ENCODE results near the gene PTGDS. TPM values are rescaled to one million over a fixed set of nuclear protein-coding genes. Genes with fewer than 3 reads are reported as not detected.
A peak's percentile ranks its signal among the peaks of the same experiment; 100 is the strongest.

Gene PTGDS
- total and polyA plus RNA-seq, 9 of the 15 experiments (the other 6 are each of a cell fraction or from before 2014, with no cell fraction given), result 0.46 to 7.1 (median 2.0) TPM

DNA sequence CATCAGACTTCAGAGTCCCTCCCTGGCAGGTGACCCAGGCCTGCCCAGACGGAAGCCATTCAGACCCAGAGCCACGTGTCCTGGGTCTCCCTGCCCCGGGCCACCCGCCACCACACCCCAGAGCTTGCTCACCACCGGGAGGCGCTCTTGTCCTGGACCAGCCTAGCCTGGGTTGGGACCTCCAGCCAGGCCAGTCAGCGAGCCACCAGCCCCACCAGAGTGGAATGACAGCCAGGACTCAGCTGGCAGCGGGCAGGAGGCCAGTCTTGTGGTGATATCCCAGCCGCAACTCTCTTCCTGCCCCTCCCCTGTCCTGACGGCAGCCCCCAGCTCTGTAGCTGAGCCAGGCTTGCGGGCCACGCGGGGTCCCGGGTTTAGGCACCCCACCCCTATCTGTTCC is 1.7 kb upstream of the PTGDS start (continued):
- TF ChIP-seq, protein P1, sequence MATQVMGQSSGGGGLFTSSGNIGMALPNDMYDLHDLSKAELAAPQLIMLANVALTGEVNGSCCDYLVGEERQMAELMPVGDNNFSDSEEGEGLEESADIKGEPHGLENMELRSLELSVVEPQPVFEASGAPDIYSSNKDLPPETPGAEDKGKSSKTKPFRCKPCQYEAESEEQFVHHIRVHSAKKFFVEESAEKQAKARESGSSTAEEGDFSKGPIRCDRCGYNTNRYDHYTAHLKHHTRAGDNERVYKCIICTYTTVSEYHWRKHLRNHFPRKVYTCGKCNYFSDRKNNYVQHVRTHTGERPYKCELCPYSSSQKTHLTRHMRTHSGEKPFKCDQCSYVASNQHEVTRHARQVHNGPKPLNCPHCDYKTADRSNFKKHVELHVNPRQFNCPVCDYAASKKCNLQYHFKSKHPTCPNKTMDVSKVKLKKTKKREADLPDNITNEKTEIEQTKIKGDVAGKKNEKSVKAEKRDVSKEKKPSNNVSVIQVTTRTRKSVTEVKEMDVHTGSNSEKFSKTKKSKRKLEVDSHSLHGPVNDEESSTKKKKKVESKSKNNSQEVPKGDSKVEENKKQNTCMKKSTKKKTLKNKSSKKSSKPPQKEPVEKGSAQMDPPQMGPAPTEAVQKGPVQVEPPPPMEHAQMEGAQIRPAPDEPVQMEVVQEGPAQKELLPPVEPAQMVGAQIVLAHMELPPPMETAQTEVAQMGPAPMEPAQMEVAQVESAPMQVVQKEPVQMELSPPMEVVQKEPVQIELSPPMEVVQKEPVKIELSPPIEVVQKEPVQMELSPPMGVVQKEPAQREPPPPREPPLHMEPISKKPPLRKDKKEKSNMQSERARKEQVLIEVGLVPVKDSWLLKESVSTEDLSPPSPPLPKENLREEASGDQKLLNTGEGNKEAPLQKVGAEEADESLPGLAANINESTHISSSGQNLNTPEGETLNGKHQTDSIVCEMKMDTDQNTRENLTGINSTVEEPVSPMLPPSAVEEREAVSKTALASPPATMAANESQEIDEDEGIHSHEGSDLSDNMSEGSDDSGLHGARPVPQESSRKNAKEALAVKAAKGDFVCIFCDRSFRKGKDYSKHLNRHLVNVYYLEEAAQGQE (IDR thresholded peaks at IDR 0.05; ENCODE audit: borderline replicate concordance), result peak; percentile 54; the same call in 1 of the 2 replicates
- TF ChIP-seq, protein P1 (CRISPR knock-in tag; IDR thresholded peaks at IDR 0.05; ENCODE audit: low read depth), result no peak
- TF ChIP-seq MYC (IDR thresholded peaks at IDR 0.05; ENCODE audit: low read depth, low read length) (peak; percentile 74), MYC (CRISPR knock-in tag; IDR thresholded peaks at IDR 0.05; ENCODE audit: borderline replicate concordance, low read depth) (no peak), DPF2 (IDR thresholded peaks at IDR 0.05) (no peak), ZNF232 (CRISPR knock-in tag; IDR thresholded peaks at IDR 0.05) (no peak), STAG1 (CRISPR knock-in tag; IDR thresholded peaks at IDR 0.05; ENCODE audit: borderline replicate concordance) (no peak)
- TF ChIP-seq, protein P2, sequence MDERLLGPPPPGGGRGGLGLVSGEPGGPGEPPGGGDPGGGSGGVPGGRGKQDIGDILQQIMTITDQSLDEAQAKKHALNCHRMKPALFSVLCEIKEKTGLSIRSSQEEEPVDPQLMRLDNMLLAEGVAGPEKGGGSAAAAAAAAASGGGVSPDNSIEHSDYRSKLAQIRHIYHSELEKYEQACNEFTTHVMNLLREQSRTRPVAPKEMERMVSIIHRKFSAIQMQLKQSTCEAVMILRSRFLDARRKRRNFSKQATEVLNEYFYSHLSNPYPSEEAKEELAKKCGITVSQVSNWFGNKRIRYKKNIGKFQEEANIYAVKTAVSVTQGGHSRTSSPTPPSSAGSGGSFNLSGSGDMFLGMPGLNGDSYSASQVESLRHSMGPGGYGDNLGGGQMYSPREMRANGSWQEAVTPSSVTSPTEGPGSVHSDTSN (CRISPR knock-in tag; IDR thresholded peaks at IDR 0.05; ENCODE audit: low read depth), result no peak
- TF ChIP-seq, protein P2 (tag; conservative IDR thresholded peaks at IDR 0.05; ENCODE audit: low read depth), result no peak
